NCI-H187 treated with DMSO at 0.1 percent for 48 hours (cell line): ENCODE results near the gene SLC35E4.
A peak's percentile ranks its signal among the peaks of the same experiment; 100 is the strongest.
"Not testable (repeated sequence)": the region's sequence is repeated elsewhere in the genome, so short reads cannot be mapped to it uniquely, and the experiment has no call there.

Experiments used
- DNase-seq: peaks from one replicate; lab custom pipeline; 2025; lab: John Stamatoyannopoulos, UW

Gene SLC35E4

DNA sequence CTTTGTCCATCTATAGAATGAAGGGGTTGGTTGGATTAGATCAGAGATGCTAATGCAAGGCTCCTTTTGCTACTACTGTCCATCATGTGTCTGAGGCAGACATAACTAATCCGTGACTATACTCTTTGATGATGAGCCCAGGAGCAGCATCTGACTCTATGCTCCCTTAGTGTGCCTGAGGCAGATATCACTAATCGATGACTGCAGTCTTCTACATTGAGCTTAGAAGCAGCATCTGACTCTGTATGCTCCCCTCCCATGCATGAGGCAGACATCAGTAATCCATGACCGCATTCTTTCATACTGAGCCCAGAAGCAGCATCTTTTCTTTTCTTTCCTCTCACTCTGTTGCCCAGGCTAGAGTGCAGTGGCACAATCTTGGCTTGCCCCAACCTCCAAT is 24.4 kb upstream of the SLC35E4 start:
- DNase-seq, result no peak

DNA sequence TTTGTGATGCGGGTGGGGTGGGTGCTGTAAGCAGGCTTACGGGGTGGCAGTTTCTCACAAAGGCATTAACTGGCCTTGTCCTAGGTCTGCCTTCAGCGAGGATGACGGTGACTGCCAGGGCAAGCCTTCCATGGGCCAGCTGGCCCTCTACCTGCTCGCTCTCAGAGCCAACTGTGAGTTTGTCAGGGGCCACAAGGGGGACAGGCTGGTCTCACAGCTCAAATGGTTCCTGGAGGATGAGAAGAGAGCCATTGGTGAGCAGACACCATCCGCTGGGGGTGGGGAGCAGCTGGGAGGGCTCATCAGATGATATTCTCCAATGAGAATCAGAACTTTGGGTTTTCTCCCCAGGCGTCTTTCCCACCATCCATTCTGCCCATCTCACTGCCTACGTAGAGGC is 22.8 kb upstream of the SLC35E4 start:
- no peak for DNase-seq

DNA sequence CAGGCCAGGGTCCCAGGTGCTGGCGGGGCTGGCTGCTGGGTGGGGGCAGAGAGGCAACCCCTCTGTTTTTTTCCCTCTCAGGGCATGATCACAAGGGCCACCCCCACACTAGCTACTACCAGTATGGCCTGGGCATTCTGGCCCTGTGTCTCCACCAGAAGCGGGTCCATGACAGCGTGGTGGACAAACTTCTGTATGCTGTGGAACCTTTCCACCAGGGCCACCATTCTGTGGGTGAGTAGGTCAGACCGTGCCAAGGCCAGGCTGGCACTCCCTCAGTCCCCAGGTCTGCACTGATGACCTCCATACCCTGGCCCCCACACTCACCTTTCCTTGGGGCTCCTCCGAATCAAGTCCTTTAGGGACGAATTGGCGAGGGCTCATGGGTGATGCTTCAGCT is 21.3 kb upstream of the SLC35E4 start:
- no peak for DNase-seq

DNA sequence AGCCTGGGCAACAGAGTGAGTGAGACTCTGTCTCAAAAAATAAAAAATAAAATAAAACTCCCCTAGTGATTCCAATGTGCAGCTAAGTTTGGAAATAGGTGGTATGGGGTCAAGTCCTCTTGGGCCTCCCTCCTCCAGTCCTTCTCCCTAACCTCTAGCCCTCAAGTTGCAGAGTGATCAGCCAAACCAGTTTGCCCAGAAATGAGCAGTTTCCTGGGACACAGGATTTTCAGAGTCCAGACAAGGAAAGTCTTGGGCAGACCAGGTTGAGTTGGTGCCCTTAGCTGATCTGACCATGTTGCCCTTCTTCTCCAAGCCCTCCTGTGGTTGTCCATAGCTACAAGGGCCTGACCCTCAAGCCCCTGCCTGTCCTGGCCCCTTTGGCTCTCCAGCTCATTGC is 20.7 kb upstream of the SLC35E4 start:
- no peak for DNase-seq

DNA sequence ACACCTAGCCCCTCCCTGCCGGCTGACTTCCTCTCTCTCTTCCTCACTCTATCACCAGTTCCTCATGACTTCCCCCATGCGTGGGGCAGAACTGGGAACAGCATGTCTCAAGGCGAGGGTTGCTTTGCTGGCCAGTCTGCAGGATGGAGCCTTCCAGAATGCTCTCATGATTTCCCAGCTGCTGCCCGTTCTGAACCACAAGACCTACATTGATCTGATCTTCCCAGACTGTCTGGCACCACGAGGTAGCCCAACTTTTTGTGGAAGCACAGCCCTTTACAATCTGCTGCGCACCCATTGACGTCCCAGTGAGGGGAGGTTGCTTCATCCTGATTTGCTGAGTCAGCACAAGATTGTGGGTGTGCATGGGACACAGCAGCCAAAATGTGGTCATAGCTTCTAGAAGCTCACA is 20.0 kb upstream of the SLC35E4 start:
- DNase-seq, result no peak

DNA sequence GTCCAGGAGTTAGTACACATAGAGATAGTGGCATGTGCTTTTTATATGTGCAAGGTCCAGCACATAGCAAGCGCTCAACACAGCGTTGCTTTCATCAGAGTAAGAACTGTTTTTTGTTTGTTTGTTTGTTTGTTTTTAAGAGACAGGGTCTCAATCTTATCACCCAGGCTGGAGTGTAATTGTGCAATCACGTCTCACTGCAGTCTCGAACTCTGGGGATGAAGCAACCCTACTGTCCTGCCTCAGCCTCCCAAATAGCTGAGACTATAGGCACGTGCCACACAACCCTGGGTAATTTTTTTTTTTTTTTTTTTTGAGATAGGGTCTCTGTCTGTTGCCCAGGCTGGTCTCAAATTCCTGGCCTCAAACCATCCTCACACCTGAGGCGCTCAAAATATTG is 17.8 kb upstream of the SLC35E4 start:
- DNase-seq, result no peak

DNA sequence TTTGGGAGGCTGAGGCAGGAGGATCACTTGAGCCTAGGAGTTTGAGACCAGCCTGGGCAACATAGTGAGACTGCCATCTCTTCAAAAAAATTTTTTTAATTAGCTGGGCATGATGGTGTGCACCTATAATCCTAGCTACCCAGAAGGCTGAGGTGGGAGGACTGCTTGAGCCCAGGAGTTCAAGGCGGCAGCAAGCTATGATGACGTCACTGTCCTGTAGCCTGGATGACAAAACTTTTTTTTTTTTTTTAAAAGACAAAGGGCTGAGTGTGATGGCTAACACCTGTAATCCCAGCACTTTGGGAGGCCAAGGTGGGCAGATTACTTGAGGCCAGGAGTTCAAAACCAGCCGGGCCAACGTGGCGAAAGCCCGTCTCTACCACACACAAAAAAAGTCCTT is 15.7 kb upstream of the SLC35E4 start:
- not testable (repeated sequence) for DNase-seq

DNA sequence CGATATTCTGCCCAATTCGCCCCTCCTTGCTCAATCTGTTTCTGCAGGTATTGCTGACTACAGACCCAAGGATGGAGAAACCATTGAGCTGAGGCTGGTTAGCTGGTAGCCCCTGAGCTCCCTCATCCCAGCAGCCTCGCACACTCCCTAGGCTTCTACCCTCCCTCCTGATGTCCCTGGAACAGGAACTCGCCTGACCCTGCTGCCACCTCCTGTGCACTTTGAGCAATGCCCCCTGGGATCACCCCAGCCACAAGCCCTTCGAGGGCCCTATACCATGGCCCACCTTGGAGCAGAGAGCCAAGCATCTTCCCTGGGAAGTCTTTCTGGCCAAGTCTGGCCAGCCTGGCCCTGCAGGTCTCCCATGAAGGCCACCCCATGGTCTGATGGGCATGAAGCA is 9.2 kb upstream of the SLC35E4 start:
- no peak for DNase-seq

DNA sequence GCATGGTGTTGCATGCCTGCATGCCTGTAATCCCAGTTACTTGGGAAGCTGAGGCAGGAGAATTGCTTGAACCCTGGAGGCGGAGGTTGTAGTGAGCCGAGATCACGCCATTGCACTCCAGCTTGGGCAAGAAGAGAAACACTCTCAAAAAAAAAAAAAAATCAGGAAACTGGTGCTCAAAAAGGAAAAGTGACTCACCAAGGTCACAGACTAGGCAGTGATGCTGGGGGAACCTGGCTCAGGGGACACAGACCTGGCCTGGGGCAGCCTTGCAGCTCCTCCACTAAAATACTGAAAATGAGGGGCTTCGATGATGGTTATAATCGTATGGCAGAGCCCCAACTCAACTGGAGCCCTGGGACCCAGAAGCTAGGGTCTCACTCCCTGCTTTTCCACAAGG is 8.1 kb upstream of the SLC35E4 start:
- no peak for DNase-seq

DNA sequence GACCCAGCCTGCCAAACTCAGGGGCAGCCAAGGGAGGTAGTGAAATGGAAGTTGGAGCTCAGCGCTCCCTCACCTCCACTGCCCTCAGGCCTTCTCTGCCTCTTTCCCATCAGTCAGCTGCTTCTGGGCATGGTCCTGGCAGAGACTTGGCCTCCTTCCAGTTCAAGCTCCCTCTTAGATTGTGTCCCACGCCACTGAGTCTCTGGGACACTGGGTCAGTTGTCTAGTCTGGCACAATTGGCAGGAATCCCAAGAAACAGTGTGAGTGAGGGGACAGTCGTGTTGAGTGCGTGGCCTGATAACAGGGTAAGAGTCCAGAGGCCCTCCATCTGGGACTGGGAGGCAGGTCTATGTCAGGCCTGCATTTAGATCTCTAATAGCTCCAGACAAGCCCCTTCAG is 7.1 kb upstream of the SLC35E4 start:
- DNase-seq, result no peak

DNA sequence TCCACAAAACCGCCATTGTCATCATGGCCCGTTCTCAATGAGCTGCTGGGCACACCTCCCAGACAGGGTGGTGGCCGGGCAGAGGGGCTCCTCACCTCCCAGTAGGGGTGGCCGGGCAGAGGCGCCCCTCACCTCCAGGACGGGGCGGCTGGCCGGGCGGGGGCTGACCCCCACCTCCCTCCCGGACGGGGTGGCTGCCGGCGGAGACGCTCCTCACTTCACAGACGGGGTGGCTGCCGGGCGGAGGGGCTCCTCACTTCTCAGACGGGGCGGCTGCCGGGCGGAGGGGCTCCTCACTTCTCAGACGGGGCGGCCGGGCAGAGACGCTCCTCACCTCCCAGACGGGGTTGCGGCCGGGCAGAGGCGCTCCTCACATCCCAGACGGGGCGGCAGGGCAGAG is 4.1 kb upstream of the SLC35E4 start:
- not testable (repeated sequence) for DNase-seq

DNA sequence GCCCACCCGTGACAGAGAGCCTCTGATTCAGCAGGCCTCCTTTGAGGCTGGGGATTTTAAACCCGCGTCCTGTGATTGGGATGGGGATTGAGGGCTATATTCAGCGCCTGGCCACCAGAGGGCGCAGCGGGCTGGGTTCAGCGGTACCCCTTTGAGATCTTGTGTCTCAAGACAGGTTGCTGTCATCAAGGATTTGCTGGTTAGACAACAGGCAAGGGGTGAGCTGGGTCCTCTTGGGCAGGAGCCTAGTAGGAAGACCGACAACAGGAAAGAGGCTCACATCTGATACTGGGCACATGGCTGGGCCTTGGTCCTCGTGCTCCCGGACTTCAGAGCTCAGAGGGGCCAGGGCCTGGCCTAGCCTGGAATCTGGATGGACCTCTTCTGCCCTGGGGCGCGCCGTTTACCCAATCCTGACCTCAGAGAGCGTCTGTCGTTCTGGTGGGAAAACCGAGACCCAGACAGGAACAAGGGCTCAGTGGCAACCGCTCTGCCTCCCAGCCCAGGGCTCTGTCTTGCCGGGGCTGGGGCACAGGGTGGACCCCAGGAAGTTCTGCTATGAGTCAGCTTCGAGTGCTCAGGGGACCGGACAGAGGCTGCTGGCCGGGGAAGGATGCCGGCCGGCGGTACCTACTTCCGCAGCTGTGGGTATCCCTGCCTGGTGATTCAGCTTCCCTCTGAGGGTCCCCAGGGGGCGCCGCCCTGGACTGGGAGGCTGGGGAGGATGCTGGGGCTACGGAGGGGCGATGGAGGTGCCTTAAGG is 929 bp upstream of the SLC35E4 start:
- DNase-seq, result peak; percentile 34

DNA sequence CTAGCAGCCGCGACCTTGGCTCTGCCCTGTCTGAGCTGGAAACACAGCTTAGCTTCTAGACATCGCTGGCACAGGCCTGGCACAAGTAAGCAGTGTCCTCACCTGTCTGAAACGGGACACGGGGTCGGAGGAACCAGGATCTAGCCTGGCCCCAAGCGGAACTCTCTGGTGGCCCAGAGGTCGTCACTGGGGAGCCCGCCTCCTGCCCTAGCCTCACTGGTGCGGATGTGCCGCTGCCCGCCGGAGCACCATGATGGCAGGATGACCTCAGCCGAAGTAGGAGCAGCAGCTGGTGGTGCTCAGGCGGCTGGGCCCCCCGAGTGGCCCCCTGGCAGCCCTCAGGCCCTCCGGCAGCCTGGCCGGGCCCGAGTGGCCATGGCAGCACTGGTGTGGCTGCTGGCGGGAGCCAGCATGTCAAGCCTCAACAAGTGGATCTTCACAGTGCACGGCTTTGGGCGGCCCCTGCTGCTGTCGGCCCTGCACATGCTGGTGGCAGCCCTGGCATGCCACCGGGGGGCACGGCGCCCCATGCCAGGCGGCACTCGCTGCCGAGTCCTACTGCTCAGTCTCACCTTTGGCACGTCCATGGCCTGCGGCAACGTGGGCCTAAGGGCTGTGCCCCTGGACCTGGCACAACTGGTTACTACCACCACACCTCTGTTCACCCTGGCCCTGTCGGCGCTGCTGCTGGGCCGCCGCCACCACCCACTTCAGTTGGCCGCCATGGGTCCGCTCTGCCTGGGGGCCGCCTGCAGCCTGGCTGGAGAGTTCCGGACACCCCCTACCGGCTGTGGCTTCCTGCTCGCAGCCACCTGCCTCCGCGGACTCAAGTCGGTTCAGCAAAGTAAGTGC is 871 bp downstream of the SLC35E4 start:
- no peak for DNase-seq

DNA sequence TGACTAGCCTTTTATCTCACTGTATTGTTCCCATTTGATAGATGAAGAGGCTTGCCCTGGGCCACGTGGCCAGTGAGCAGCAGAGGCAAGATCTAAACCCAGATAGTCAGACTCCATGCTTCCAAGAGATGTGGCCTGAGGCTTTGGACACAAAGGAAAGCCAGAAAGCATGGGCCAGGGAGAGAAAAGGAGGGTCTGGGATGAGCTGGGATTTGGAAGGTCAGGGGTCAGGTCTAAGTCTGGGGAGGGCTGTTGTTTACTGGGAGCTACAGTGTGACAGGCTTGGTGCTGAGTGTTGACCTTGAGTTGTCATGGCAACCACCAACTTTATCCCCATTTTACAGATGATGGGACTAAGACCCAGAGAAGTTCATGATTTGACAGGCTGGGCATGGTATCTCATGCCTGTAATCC is 2.1 kb downstream of the SLC35E4 start:
- no peak for DNase-seq

DNA sequence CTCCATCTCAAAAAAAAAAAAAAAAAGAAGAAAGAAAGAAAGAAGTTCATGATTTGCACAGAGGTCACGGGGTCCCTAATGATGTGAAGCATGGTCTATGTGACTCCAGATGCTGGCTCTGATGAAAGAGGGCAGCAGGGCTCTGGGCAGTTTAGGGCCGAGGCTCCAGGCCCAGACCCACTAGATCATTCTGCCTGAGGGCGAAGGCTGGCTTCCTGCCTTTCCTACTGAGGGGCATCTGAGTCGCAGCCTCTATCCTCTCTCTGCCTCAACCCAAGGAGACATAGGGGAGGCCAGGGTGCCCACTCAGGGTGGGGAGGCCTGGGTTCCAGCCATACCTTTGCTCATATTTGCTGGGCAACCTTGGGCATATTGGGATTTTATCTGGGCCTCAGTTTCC is 4.8 kb downstream of the SLC35E4 start:
- DNase-seq, result no peak

DNA sequence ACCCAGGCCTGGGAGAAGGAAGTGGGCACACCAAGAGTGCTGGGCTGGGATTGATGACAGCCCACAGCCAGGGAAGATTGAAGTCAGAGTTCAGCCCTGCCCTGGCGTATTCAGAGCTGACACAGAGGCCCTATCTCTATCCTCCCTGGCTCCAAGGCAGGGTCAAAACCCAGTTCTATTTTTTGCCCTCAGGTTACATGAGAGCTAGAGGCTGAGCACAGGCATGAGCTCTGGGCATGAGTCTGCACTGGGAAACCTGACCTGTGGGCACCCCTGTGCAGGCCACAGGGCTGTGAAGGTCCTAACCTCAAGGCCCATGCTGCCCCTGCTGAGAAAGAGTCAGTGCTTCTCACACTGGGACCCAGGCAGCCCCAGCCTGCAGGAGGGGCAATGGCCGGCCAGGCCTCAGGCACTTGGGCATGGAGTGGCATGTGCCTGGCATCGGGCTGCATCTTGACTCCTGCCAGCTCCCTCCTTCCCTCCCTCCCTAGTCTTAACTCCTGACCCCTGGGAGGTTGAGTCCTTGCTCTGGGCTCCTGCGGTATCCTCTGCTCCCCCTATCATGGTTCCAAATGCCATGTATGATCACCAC is 5.4 kb downstream of the SLC35E4 start:
- no peak for DNase-seq

DNA sequence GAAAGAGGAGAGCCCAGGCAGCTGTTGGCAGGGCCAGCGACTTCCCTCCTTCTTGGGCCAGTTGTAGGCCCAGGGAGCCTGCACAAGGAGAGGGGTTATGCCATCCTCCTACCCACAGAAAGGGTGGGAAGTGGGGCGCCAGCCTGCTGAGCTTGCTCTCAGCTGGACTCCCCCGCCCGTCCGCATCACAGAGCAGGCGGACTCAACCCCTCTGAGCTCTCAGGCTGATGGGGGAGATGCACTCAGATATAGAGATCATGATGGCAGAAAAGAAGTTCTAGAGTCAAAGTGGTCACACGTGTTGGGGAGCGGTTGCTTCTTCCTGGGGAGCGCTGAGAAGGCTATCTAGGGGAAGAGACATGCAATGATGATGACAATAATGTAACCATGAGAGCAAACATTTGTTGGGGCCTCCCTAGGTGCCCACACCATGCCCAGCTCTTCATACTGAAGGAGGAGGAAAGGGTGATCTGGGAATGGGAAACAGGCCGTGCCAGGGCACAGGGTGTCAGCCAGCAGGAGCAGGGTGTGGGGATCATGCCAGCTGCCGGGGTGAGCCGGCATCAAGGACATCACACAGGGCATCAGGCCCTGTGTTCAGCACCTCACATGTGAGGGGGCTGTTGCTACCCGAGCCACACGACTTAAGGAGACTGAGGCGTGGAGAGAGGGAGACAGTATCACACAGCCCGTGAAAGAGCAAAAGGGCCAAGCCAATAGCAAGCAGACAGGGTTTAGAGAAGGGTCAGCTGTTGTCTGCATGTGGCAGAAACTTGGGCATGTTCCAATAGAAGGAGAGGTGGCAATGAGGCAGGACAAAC is 7.7 kb downstream of the SLC35E4 start:
- DNase-seq, result no peak

DNA sequence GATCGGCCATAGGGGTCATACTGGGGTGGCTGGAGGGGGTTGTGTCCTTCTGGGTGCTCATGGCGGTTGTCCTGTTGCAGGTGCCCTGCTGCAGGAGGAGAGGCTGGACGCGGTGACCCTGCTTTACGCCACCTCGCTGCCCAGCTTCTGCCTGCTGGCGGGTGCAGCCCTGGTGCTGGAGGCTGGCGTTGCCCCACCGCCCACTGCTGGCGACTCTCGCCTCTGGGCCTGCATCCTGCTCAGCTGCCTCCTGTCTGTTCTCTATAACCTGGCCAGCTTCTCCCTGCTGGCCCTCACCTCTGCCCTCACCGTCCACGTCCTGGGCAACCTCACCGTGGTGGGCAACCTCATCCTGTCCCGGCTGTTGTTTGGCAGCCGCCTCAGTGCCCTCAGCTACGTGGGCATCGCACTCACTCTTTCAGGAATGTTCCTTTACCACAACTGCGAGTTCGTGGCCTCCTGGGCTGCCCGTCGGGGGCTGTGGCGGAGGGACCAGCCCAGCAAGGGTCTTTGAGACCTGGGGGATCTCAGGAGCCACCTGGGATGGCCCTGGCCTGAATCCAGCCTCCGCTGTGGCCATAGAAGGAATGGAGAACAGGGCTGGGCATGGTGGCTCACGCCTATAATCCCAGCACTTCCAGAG is 11.1 kb downstream of the SLC35E4 start:
- DNase-seq, result no peak

DNA sequence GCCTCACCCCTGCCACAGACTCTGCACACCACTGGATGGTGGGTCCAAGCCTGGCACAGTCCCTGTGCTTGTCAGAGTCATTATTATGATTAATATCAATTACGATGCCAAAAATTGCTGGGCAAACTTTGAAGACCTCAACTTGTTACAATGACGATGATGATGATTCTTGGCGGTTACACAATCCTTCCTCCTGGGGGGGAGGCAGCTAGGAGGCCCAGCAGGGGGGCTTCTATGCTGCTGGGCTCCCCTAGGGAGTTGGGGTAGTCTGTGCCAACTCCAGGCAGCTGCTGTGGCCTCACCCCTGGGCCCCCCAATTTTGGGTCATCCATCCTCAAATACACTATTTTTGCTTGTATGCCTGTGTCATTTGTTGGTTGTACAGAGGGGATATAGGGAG is 12.0 kb downstream of the SLC35E4 start:
- no peak for DNase-seq

DNA sequence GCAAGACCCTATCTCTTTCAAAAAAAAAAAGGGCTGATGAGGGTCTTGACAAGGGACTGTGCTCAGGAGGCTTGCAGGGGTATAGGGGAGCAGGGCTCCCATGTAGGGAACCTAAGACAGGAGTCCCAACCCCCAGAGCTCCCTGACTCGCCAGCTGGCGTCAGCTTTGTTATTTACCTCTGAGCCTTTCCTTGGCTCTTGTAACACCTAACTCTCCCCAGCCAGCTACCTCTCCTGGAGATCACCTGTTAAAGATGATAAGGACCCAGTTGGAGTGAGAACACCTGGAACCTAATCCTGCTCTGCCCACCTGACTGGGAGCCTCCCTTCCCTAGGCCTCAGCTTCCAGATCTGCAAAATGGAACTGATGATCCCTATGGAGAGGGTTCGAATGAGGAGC is 13.2 kb downstream of the SLC35E4 start:
- DNase-seq, result no peak

DNA sequence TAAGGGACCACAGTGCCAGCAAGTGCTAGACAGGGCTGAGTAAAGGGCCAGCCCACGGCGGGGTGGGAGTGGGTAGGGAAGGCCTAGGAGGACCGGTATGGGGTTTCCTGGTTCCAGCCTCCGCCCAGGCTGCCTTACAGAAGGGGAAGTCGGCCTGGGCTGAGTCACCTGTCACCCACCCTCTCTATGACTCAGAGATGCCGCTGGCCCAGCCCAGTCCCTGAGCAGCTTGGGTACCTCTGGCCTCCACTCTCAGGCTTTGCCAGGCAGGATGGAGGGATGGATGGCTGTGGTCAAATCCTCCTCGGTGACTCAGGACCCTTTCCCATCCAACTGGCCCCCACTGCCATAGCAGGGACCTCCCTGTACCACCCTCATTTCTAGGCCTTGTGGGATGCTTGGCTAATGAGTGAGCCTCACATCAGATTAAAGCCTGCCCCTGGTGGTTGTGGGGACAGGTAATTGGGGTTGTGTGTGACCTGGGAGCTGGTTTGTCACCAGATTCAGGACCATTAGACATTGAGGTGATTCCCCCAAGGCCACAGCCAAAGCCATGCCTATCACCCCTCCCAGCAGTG is 13.9 kb downstream of the SLC35E4 start:
- DNase-seq, result no peak
